ENCODE measurements around the gene COG3.

- TF ChIP-seq CTCF (conservative IDR thresholded peaks at IDR 0.05; ENCODE audit: low read length), result no peak
- no peak for TF ChIP-seq EZH2phosphoT487 (IDR thresholded peaks at IDR 0.05; ENCODE audit: borderline replicate concordance, low read depth, low read length)
These were observed 32.2 kb downstream of the COG3 start for GRCh38 chr13:45496942-45497341.
